Stimulated activated CD8-positive, alpha-beta memory T cell treated with anti-CD3 and anti-CD28 coated beads, Interleukin-2, amount 100 ng/mL, for 48 hours (primary cell): Measurements from ENCODE around the gene STXBP1.
A peak's percentile ranks its signal among the peaks of the same experiment; 100 is the strongest.

ENCODE experiments used
- DNase-seq, 2 donors: peaks; one replicate each; pipeline ENCODE4 v3.0.0-alpha.2; 2020; ENCODE audit warnings: low read depth in 2 of 2

The STXBP1 gene

DNA sequence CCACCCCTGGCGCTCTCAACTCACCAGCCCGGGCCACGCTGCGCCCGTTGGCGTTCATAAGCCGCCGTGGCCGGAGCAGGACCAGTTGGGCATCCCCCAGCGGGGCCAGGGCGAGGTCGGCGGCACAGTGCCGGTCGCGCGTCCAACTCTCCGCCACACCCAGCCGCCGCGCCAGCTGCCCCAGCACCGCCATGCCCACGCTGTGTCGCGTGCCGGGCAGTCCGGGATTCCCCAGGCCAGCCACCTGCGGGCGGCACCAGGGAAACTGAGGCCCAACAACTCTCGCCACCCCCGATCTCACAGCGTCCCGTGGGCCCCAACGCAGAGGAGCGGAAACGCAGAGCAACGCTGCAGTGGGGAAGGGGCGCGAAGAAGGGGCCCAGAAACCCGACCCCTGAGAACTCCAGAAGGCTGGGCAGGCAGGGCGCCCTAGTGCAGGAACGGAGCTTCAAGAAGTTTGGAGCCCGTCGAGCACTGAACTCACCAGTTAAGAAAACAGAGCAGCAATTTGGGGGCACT, 102.9 kb downstream of the STXBP1 start:
- DNase-seq = no peak

DNA sequence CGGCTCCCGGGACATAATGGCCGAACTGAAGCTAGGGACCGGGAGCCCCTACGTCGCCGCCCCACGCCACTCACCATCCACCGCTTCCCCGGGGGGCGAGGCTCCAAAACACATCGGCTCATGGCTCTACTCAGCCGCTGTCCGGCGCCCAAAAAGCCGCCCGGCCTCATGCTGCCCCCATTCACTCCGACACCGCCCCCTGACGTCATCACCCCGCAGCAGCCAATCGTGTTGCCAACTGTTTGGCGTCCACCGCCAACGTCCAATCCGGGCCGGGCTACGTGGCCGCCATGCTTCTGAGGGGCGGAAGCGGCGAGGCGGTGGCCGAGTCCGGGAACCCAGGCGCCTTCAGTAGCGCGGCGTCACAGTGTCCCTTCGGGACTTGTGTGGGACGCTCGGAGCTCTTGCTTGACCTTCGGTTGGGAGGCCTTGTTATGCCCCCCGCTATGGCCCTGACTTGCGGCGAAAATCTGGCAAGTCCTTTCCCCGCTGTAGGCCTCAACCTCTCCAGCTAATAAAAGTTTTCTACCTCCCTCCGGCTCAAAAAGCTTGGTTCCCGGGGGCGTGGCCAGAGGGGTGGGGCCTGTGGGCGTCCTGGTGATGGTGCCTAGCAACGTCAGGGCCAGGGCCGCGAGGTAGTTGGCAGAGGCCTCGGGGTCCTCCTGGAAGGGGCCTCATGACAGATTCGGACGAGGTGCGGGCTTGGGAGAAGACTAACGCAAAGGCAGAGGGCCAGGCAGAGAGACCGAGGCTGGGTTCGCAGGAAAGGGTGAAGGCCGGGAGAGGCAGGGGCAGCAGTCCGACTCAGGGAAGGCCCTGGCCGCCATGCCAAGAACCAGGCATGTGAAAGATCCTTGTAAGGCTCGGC, 103.6 kb downstream of the STXBP1 start, which contains the start of the genes PTRH1 and TTC16:
TSS of gene PTRH1 (minus strand) at position 194 of the 868 bp plus-strand sequence. CDS start at position 170, 24 bp downstream.
TSS of gene TTC16 (plus strand) at position 610 of the 868 bp plus-strand sequence. CDS start at position 677, 67 bp downstream.
- DNase-seq = peak; percentile 97

DNA sequence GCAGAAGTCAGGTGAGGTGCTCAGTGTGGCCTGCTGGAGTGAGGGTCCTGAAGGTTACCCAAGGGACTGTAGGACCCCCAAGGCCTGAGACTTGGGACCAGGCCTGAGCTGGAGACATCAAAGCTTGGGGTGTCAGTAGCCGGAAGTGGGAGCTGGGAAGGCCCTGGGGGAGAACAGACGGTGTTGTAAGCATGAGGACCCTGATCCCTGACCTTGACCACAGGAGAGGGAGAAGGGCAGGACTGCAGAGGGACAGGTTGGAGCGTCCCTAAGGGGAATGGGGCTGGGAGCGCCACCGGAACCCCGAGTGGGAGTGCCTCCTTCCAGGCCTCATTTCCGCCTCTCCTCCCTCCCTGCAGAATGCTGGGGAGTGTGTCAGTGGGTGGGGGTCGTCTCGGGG, 104.3 kb downstream of the STXBP1 start:
- no peak for DNase-seq

DNA sequence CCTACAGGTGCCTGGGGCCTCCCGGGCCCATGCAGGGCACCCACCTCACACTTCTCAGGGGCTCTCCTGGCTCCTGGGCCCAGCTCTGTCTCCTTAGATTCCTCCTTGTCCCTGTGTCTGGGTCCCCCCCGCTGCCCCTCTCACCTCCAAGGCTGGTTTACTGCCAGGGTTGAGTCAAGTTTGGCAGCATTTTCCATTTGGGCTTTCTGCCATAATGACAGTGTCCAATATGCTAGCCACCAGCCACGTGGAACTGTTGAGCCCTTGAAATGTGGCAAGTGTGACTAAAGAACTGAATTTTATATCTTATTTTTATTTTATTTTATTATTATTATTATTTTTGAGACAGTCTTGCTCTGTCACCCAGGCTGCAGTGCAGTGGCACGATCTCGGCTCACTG, 105.7 kb downstream of the STXBP1 start:
- no peak for DNase-seq

DNA sequence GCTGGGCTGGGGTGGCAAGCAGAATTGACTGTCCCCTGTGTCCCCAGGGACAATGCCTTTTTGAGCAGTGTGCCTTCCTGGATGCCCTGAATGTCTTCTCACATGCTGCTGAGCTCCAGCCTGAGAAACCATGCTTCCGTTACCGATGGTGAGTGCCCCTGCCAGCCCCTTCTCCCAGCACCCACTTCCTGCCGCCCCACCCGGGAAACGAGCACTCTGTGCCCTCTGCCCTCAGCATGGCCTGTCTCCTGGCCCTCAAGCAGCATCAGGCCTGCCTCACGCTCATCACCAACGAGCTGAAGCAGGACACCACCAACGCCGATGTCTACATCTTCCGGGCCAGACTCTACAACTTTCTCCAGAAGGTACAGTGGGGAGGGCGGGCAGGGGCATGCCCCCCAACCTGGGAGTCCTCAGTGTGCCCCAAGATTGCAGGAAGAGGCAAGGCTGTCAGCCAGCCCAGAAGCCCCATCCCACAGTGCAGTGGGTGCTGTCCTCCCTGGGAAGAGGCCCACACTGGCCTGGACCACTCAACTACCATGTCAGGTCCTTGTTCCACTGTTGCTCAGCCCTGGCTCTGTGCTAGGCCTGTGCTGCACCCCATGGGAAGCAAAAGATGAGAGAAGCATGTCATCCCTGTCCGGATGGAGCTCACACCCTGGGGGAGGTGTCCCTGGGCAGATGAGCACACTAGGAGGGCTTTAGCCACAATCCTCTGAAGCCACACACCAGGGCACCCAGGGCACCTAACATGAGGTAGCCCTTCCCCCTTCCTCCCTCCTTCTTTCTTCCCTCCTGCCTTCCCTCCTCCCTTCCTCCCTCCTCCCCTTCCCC, 108.2 kb downstream of the STXBP1 start:
- no peak for DNase-seq

DNA sequence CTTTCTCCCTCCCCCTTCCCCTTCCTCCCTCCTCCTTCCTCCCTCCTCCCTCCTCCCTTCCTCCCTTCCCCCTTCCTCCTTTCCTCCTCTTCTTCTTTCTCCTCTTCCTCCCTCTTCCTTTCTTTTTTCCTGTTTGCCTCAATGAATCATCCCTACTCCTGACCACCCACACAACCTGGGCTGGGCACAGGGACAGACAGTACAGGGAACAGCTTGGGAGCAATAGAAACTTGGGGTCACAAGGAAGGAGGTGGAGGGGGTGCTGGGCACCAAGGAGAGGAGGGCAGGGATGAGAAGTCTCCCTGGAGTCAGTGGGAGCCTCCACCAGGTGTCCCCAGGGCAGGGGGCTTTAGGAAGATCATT, 108.8 kb downstream of the STXBP1 start:
- no peak for DNase-seq

DNA sequence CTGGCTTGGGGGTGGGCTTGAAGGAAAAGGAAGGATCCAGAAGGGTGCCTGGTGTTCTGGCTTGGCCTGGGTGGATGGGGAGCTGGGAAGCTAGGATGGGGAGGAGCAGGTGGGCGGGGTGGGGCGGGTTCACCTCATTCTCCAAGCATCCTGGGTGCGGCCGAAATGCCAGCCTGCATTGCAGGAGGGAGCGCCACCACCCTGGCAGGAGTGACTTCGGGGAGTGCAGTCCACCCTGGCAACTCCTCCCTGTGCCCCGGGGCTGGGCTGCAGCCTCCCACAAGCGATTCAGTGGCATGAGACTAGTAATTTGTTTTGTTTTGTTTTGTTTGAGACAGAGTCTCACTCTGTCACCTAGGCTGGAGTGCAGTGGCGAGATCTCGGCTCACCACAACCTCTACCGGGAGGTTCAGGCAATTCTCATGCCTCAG, 109.3 kb downstream of the STXBP1 start:
- DNase-seq = no peak

DNA sequence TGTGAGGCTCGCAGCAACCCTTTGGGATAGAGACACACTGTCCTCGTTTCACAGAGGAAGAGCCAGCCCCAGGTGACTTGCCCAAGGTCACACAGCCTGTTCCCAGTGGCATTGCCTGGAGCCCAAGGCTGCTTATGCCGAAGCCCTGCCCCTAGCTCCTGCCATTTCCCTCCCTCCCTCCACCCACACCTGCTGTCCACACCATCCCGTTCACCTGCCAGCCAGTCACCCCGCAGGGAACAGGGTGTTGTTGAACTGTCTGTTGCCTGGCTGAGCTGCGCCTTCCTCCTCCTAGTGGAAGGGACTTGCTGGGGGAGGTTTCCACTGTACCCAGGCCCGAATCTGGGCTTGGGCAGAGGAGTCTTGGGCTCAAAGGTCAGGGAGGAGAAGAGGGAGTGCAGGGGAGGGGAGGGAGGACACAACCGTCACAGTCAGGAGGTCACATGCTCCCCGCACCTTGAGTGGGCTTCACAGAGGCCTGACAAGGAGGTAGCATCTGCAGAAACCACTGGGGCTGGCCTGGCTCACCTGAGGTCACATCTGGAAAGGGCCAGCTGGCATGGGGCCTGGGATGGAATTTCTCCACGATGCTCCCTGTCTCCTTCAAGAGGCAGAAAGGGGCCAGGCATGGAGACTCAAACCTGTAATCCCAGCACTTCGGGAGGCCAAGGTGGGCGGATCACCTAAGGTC, 110.1 kb downstream of the STXBP1 start:
- DNase-seq = no peak

DNA sequence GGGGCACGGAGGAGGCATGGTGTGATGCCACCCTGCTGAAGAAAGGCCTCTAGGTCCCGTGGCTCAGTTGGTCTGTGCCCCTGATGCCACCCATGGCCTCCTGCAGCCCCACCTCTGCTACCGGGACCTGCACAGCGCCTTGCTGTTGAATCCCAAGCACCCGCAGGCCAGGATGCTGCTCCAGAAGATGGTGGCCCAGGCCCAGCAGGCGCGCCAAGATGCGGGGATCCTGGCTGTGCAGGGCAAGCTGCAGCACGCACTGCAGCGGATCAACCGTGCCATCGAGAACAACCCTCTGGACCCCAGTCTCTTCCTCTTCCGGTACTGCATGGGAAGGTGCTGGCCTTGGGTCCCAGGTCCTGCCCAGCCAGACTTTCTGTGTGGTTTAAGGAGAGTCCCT, 110.9 kb downstream of the STXBP1 start:
- no peak for DNase-seq

DNA sequence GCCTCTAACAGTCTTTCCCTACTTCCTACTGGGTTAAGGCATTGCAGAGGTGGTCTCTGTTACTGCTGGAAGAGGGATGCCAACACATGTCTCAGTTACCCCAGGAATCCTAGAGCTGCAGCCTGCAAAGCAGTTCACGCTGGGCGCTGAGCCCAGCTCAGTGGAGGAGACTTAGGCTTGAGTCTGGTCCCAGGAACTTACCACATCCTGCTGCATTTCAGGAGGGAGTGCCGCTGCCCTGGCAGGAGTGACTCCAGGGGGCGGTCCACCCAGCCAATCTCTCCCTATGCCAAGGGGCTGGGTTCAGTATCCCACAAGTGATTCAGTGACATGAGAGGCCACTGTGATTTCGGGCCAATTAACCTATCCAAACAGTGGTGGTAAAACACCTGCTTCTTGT, 111.4 kb downstream of the STXBP1 start:
- no peak for DNase-seq

DNA sequence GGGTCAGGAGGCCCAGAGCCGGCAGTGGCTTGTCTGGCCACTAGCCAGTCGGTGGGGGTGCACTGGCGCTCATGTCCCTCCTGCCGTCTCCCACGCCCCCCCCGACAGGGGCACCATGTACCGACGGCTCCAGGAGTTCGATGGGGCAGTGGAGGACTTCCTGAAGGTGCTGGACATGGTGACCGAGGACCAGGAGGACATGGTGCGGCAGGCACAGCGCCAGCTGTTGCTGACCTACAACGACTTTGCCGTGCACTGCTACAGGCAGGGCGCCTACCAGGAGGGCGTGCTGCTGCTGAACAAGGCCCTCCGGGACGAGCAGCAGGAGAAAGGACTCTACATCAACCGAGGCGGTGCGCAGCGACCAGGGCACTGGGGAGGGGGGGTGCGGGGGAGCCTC, 111.9 kb downstream of the STXBP1 start:
- no peak for DNase-seq

DNA sequence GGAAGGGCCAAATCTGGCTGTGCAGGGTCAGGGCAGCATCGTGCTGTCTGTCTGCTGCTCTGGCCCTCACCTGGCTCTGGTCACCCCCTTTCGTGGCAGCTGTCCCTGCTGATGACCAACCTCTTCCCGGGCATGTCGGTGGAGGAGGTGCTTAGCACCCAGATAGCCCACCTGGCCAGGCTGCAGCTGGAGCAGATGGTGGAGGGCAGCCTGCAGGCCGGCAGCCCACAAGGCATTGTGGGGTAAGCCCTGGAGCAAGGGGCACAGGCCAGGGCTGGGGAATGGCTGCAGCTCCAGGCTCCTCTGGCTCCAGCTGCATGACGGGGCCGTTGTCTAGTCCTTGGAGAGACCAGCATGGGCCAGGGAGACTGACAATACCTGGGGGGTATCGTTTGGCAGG, 114.8 kb downstream of the STXBP1 start:
- DNase-seq = no peak

DNA sequence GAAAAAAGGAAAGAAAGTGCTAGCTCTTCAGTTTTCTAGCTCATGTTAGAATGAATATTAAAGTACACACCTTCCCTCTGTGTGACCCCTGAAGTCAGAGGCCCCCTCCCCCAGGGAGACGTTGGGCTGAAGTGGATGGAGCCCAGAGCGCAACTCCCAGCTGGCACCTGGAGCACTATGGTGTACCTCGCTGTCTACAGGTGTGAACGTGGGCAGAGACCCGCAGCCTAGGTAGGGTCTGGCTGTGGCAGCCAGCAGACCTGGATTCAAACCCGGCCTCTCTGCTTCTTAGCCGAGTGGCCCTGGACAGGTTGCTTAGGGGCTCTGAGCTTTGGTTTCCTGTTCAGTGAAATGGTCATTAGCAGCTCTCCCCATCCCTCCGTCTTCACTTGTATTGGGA, 116.7 kb downstream of the STXBP1 start:
- no peak for DNase-seq

DNA sequence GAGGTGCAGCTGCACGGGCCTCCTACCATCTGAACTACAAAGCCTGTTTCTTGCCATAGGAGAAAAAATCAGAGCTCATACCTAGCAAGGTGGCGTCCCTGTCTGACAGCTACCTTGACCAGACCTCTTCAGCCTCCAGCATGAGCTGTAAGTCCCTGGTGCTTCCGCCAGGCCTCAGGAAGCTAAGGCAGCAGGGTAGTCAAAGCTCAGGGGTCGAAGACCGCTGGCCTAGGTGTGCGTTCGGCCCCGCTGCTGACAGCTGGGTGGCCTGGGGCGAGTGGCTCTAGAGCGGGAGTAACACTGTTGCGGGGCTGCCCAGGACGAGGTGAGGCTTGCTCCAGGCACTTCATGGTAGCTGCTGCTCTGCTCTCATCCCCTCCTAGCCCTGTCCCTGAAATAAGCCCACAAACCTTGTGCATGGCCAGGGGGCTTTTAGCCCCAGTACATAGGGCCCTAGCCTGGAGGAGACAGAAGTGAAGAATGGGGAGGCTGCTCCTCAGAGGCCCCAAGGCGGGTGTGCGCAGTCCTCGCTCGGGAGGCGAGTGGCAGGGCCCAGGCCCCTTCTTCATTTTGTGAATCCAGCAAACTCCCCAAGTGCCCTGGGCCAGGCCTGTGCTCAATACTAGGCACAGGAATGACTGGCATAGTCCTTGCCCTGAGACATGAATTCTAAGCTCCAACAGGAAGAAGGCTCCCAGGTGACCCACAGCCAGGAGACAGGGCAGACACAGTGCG, 117.6 kb downstream of the STXBP1 start:
- no peak for DNase-seq

DNA sequence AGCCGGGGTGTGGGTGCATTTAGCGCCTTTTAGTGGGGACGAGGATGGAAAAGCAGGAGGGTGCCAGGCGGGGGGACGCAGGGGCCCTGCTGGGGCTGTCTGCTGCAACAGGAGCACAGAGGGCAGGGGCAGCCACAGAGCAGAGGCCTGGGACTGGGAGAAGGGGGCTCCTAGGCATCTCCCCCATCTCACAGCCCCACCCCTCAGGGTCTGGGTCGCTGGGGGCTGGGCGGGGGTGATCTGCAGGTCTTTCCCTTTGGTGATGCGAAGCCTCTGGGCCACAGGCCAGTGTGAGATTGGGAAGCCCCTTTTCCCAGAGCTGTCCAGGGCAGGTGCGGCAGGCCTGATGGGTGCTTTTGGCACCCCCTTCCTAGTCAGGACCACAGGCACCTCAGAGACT, 118.2 kb downstream of the STXBP1 start:
- DNase-seq = no peak

DNA sequence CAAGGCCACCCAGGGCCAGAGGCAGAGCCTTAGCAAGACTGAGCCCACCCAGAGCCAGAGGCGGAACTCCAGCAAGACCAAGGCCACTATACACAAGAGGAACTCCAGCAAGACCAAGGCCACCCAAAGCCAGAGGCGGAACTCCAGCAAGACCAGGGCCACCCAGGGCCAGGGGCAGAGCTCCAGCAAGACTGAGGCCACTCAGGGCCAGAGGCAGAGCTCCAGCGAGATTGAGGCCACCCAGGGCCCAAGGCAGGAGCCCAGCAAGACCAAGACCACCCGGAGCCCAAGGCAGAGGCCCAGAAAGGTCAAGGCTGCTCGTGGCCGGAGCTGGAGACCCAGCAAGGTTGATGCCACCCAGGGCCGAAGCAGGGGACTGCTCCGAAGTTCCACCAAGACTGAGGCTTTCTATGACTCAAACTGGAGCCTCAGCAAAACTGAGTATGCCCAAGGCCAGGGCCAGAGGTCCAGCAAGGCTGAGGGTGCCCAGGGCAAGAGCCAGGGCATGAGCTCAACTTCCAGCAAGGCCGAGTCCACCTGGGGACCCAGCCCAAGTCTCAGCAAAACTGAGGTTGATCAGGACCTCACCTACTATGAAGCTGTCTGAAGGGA, 118.8 kb downstream of the STXBP1 start:
- DNase-seq = no peak

DNA sequence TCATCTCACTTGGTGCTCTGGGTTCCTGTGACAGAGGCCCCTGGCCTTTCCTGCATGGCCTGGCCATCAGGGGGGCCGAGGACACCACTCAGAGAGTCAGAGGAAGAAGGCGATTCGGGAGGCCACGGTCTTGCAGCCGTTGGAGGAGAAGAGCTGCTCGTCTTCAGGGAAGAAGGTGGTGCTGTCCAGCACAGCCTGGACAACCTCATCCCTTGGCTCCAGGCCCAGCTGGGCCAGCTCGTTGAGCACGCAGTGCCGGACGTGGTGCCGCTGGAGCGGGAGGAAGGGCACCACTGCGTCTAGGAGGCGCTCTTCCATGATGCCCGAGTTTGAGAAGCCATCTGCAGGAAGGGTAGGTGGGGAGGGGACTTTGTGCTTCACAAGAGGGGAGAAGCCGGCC, 119.9 kb downstream of the STXBP1 start:
- DNase-seq = no peak

DNA sequence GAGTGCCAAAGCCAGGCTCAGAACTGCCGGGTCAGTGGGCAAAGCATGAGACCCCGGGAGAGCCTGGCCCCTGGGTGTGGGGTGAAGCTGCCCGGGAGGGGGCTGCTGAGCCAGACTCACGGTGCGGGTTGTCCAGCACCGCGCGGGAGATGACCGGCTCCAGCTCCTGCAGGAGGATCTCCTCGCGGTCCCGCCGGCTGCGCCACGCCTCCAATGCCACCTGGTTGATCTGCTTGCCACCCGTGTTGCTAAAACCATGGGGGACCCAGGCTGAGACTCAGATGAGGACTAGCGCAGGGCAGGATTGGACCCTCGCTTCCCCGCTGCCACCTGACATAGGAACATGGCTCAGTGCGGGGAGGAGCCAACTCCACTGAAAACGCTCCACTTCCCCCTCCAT, 120.4 kb downstream of the STXBP1 start:
- DNase-seq = no peak

DNA sequence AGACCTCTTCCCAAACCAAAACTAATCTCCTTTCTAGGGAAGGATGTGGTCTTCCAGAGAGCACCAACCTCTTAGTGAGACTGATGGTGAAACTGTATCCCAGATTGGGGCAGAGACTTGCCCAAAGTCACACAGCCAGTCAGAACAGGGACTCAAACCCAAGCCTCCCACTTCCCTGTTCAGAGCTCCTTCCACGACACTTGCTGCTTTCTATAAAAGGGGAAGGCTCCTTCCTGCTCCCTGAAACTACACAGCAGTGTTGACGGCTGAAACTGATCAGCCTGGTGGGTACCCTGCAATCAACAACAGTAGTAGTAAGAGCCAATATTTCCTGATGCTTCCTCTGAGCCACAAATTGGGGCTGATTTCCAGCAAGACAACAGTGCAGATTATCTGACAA, 121.5 kb downstream of the STXBP1 start:
- DNase-seq = no peak

DNA sequence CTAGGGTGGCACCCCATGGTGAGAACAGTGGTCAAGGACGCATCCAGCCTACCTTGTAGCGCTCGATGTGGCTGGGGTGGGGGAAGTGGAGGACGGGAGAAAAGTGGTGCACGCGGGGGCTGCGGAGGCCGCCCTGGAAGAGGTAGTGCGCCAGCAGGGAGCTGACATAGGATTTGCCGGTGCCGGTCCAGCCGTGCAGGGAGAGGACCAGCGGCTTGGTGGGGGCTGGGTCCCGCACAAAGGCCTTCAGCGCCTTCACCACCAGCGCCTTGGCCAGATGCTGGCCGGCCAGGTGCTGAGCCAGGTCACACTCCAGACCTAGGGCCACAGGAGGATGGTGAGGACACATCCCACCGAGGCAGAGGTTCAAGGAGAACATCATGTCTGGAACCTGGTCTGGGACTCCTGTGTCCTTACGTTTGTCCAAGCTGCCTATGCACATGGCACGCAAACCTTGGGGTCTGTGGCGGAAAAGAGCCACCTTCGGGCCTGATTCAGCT, 122.2 kb downstream of the STXBP1 start:
- no peak for DNase-seq
